Liver (tissue), 9 donors: ENCODE measurements around the gene EIF3F. TPM values are rescaled to one million over a fixed set of nuclear protein-coding genes. Genes with fewer than 3 reads are reported as not detected.

ENCODE experiments used
- DNase-seq: peaks from one replicate; pipeline ENCODE4 v3.0.0-alpha.2; 2017; ENCODE audit warnings: low spot score
- H3K27ac ChIP-seq, 2 donors: one replicate each; pipeline ENCODE4 v1.7.0; 2013; ENCODE audit warnings: inconsistent platforms in 2 of 2, low read length in 2 of 2, control low read depth in 1 of 2, low read depth in 1 of 2, mild to moderate bottlenecking in 1 of 2
- H3K27me3 ChIP-seq, 4 donors: one replicate each; pipeline versions ENCODE4 v1.6.1 to v1.7.0; 2013; ENCODE audit warnings: low read length in 3 of 4, inconsistent platforms in 1 of 4, mild to moderate bottlenecking in 1 of 4, moderate library complexity in 1 of 4; ENCODE audit not compliant: control insufficient read depth in 4 of 4, insufficient read depth in 4 of 4
- H3K36me3 ChIP-seq, 4 donors: one replicate each; pipeline versions ENCODE4 v1.6.1 to v1.7.0; 2013; ENCODE audit warnings: low read length in 3 of 4, mild to moderate bottlenecking in 3 of 4, low read depth in 1 of 4, moderate library complexity in 1 of 4; ENCODE audit not compliant: control insufficient read depth in 4 of 4, insufficient read depth in 3 of 4
- H3K4me1 ChIP-seq, 4 donors: one replicate each; pipeline versions ENCODE4 v1.6.1 to v1.7.0; 2013; ENCODE audit warnings: low read length in 3 of 4, mild to moderate bottlenecking in 3 of 4, moderate library complexity in 1 of 4; ENCODE audit not compliant: control insufficient read depth in 4 of 4, insufficient read depth in 4 of 4
- H3K4me3 ChIP-seq, 3 donors: one replicate each; pipeline versions ENCODE4 v1.6.1 to v1.7.0; 2013; ENCODE audit warnings: low read length in 3 of 3, control low read depth in 1 of 3, low read depth in 1 of 3, mild to moderate bottlenecking in 1 of 3
- H3K9ac ChIP-seq, 2 donors: one replicate each; pipeline ENCODE4 v1.7.0; 2013; ENCODE audit warnings: low read length in 2 of 2, mild to moderate bottlenecking in 2 of 2, moderate library complexity in 2 of 2, control low read depth in 1 of 2, low read depth in 1 of 2
- H3K9me3 ChIP-seq, 4 donors: one replicate each; pipeline versions ENCODE4 v1.6.1 to v1.7.0; 2013; ENCODE audit warnings: low read length in 3 of 4; ENCODE audit not compliant: control insufficient read depth in 4 of 4
- CTCF ChIP-seq: fragments of 150-350 bp; IDR thresholded peaks from 2 replicates; pipeline ENCODE4 v1.5.1; 2017; ENCODE audit warnings: improper control_type of control experiment, low read depth, low read length; ENCODE audit not compliant: missing input control
- EGR1 ChIP-seq, 2 donors: IDR thresholded peaks; 2 replicates each; pipeline ENCODE4 v1.6.1; 2016 to 2018; ENCODE audit warnings: antibody characterized with exemption in 2 of 2, low read depth in 2 of 2
- FOXA1 ChIP-seq: IDR thresholded peaks from 2 replicates; pipeline ENCODE4 v1.6.1; 2016; ENCODE audit warnings: antibody characterized with exemption
- FOXA2 ChIP-seq: IDR thresholded peaks from 2 replicates; pipeline ENCODE4 v1.6.1; 2016; ENCODE audit warnings: antibody characterized with exemption
- GABPA ChIP-seq, 2 donors: IDR thresholded peaks in 1 of 2; conservative IDR thresholded peaks in 1 of 2; 2 replicates each; pipeline ENCODE4 v1.6.1; 2016; ENCODE audit warnings: antibody characterized with exemption in 2 of 2, mild to moderate bottlenecking in 1 of 2, moderate library complexity in 1 of 2
- HNF4A ChIP-seq, 2 donors: conservative IDR thresholded peaks; 2 replicates each; pipeline ENCODE4 v1.6.1; 2016; ENCODE audit warnings: antibody characterized with exemption in 2 of 2, mild to moderate bottlenecking in 2 of 2
- JUND ChIP-seq, 2 donors: IDR thresholded peaks; 2 replicates each; pipeline ENCODE4 v1.6.1; 2016; ENCODE audit warnings: antibody characterized with exemption in 2 of 2
- MAX ChIP-seq: IDR thresholded peaks from 2 replicates; pipeline ENCODE4 v1.6.1; 2016; ENCODE audit warnings: antibody characterized with exemption
- NR2F2 ChIP-seq: IDR thresholded peaks from 2 replicates; pipeline ENCODE4 v1.6.1; 2016; ENCODE audit warnings: antibody characterized with exemption
- RAD21 ChIP-seq, 2 donors: IDR thresholded peaks; 2 replicates each; pipeline ENCODE4 v1.6.1; 2016; ENCODE audit warnings: antibody characterized with exemption in 2 of 2, mild to moderate bottlenecking in 2 of 2
- RXRA ChIP-seq, 2 donors: IDR thresholded peaks; 2 replicates each; pipeline ENCODE4 v1.6.1; 2017 to 2018; ENCODE audit warnings: antibody characterized with exemption in 2 of 2, mild to moderate bottlenecking in 1 of 2
- TAF1 ChIP-seq: conservative IDR thresholded peaks from 2 replicates; pipeline ENCODE4 v1.6.1; 2016; ENCODE audit warnings: antibody characterized with exemption, mild to moderate bottlenecking
- YY1 ChIP-seq: IDR thresholded peaks from 2 replicates; pipeline ENCODE4 v1.6.1; 2016; ENCODE audit warnings: antibody characterized with exemption, mild to moderate bottlenecking
- WGBS: extraction: QIAGEN DNeasy Blood & Tissue Kit; methylation state at CpG from one replicate; pipeline ENCODE4 v1.1.7; 2013; 5-methylcytosine and 5-hydroxymethylcytosine counted together
- polyA plus RNA-seq, 2 donors: library from polyadenylated mRNA; stranded (reverse) in 1 of 2; unstranded in 1 of 2; fragments of 200-250 nt in 1 of 2; fragments of >200 nt in 1 of 2; fragmentation: Nextera tagmentation in 1 of 2; extraction: Ambion mirVana in 1 of 2; gene quantifications; one replicate each; pipeline versions ENCODE4 v1.2.1 to v1.2.3, GENCODE V29; 2013 to 2015
- total RNA-seq, 2 donors: library from RNA; depleted of rRNA; stranded (reverse); fragments of >200 nt; gene quantifications; one replicate each; pipeline ENCODE4 v1.2.3, GENCODE V29; 2014
- TF ChIP-seq, protein P1 (sequence below): IDR thresholded peaks from 2 replicates; pipeline ENCODE4 v1.6.1; 2016; ENCODE audit warnings: antibody characterized with exemption
- TF ChIP-seq, protein P2 (sequence below): IDR thresholded peaks from 2 replicates; pipeline ENCODE4 v1.6.1; 2016; ENCODE audit warnings: antibody characterized with exemption
- TF ChIP-seq, protein P3 (sequence below): IDR thresholded peaks from 2 replicates; pipeline ENCODE4 v1.6.1; 2016; ENCODE audit warnings: antibody characterized with exemption, mild to moderate bottlenecking
- donor health status: healthy.
- donor health status: healthy.
- donor health status: healthy.
- donor health status: healthy.
- donor health status: healthy.

EIF3F gene
- total and polyA plus RNA-seq, 4 donors, result 59.4 to 246 (median 147) TPM

DNA sequence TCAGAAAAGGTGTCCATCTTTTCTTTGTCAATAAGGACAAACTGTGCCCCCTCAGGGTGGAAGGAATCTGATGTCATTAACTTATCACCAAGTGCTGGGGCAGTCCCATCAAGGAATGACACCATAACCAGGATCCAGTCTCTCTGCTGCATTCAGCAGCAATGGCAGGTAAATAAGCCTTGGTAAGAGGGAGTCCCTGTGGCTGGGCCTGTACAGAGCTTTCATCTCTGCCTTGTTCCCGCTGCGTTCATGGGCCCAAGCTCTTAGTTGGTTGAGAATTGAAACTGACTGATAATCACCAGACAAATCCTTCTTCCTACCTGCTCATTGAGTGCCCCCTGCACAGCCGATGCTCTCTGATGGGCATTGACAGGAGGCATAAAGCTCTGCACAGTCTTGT lies 22.7 kb downstream of the EIF3F start:
- Histone ChIP-seq H3K4me3 (no peak overlapping the region), H3K27ac (no peak overlapping the region), H3K36me3 (no peaks in the 10 kb centered on the region), H3K4me1 (no peaks in the 10 kb centered on the region), H3K9me3 (no peaks in the 10 kb centered on the region), H3K27me3 (no peaks in the 10 kb centered on the region), H3K9ac (no peak overlapping the region)
- peak; percentile 23 for DNase-seq
- TF ChIP-seq TAF1, result no peak
- TF ChIP-seq, protein P1, sequence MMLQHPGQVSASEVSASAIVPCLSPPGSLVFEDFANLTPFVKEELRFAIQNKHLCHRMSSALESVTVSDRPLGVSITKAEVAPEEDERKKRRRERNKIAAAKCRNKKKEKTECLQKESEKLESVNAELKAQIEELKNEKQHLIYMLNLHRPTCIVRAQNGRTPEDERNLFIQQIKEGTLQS, result no peak
- no peak for TF ChIP-seq GABPA (IDR thresholded peaks at IDR 0.05 in 1 of 2, conservative IDR thresholded peaks at IDR 0.05 in 1 of 2)
- TF ChIP-seq CTCF, result no peak
- no peak for TF ChIP-seq EGR1 (IDR thresholded peaks at IDR 0.05; ENCODE audit: low read depth in 2 of 2)
- TF ChIP-seq JUND (IDR thresholded peaks at IDR 0.05), result no peak
- no peak for TF ChIP-seq RAD21 (IDR thresholded peaks at IDR 0.05)
- TF ChIP-seq, protein P2, sequence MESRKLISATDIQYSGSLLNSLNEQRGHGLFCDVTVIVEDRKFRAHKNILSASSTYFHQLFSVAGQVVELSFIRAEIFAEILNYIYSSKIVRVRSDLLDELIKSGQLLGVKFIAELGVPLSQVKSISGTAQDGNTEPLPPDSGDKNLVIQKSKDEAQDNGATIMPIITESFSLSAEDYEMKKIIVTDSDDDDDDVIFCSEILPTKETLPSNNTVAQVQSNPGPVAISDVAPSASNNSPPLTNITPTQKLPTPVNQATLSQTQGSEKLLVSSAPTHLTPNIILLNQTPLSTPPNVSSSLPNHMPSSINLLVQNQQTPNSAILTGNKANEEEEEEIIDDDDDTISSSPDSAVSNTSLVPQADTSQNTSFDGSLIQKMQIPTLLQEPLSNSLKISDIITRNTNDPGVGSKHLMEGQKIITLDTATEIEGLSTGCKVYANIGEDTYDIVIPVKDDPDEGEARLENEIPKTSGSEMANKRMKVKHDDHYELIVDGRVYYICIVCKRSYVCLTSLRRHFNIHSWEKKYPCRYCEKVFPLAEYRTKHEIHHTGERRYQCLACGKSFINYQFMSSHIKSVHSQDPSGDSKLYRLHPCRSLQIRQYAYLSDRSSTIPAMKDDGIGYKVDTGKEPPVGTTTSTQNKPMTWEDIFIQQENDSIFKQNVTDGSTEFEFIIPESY, result no peak
- no peak for TF ChIP-seq NR2F2
- no peak for TF ChIP-seq HNF4A (conservative IDR thresholded peaks at IDR 0.05)
- TF ChIP-seq FOXA1, result no peak
- TF ChIP-seq RXRA (IDR thresholded peaks at IDR 0.05), result no peak
- TF ChIP-seq MAX, result no peak
- TF ChIP-seq, protein P3, sequence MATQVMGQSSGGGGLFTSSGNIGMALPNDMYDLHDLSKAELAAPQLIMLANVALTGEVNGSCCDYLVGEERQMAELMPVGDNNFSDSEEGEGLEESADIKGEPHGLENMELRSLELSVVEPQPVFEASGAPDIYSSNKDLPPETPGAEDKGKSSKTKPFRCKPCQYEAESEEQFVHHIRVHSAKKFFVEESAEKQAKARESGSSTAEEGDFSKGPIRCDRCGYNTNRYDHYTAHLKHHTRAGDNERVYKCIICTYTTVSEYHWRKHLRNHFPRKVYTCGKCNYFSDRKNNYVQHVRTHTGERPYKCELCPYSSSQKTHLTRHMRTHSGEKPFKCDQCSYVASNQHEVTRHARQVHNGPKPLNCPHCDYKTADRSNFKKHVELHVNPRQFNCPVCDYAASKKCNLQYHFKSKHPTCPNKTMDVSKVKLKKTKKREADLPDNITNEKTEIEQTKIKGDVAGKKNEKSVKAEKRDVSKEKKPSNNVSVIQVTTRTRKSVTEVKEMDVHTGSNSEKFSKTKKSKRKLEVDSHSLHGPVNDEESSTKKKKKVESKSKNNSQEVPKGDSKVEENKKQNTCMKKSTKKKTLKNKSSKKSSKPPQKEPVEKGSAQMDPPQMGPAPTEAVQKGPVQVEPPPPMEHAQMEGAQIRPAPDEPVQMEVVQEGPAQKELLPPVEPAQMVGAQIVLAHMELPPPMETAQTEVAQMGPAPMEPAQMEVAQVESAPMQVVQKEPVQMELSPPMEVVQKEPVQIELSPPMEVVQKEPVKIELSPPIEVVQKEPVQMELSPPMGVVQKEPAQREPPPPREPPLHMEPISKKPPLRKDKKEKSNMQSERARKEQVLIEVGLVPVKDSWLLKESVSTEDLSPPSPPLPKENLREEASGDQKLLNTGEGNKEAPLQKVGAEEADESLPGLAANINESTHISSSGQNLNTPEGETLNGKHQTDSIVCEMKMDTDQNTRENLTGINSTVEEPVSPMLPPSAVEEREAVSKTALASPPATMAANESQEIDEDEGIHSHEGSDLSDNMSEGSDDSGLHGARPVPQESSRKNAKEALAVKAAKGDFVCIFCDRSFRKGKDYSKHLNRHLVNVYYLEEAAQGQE, result no peak
- no peak for TF ChIP-seq FOXA2
- no peak for TF ChIP-seq YY1
- whole genome bisulfite sequencing, result 88% methylated on average over 3 of the region's 3 CpGs

DNA sequence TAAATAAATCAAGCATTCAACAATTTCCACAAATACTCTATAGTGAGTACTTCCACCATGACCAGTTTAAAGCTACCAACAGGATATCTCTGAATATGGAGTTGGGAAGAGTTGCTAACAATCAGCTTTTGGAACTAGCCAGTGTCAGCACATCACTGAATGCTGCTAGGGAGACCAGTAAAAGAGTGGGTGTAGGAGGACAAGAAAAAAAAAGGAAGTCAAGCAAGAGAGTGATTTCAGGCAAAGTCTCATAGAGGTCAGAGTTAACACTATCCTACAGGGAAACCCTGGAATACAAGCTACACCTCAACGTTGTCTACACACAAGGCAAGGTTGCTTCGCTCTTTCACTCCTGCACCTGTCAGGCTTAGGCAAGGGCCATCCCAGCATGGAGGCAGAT lies 24.2 kb downstream of the EIF3F start:
- H3K27me3 ChIP-seq, result peaks cover 0 to under 1% (median 0%) of the 10 kb centered on the region in 4 donors
- peak; percentile 16 for DNase-seq
- H3K36me3 ChIP-seq, result no peaks in the 10 kb centered on the region
- H3K9ac ChIP-seq, result no peak overlapping the region
- H3K4me3 ChIP-seq, result no peak overlapping the region
- H3K4me1 ChIP-seq, result no peaks in the 10 kb centered on the region
- no peaks in the 10 kb centered on the region for H3K9me3 ChIP-seq
- no peak overlapping the region for H3K27ac ChIP-seq
- no peak for TF ChIP-seq CTCF
- TF ChIP-seq YY1, result no peak
- no peak for TF ChIP-seq RAD21 (IDR thresholded peaks at IDR 0.05)
- no peak for TF ChIP-seq TAF1
- WGBS, result 87% methylated on average over 2 of the region's 2 CpGs
